HG03558 (cell line): ENCODE data around the gene OLFML2A.

Source experiments
- ATAC-seq: cut with Tn5 transposase; IDR thresholded peaks from one replicate; pipeline ENCODE4 v1.9.1; 2021; ENCODE audit warnings: moderate number of reproducible peaks; ENCODE audit not compliant: unreplicated experiment; ENCODE audit errors: extremely low read depth

Gene OLFML2A

GRCh38 chr9:124774129-124774978 is 2.6 kb upstream of the OLFML2A start:
- ATAC-seq = no peak

- no peak for ATAC-seq
Observed at GRCh38 chr9:124776618-124776953, 347 bp upstream of the OLFML2A start.

- ATAC-seq = no peak
Observed at GRCh38 chr9:124778575-124779367, 1.8 kb downstream of the OLFML2A start.

GRCh38 chr9:124779368-124780059 is 2.6 kb downstream of the OLFML2A start:
- ATAC-seq = no peak

- ATAC-seq = no peak
Observed at GRCh38 chr9:124780060-124780756, 3.3 kb downstream of the OLFML2A start.

- ATAC-seq = no peak
Observed at GRCh38 chr9:124780757-124781151, 3.8 kb downstream of the OLFML2A start.

GRCh38 chr9:124781967-124782660 is 5.2 kb downstream of the OLFML2A start:
- ATAC-seq = no peak

GRCh38 chr9:124782661-124783574 is 6.0 kb downstream of the OLFML2A start:
- ATAC-seq = no peak

- ATAC-seq = no peak
Observed at GRCh38 chr9:124783830-124784229, 6.9 kb downstream of the OLFML2A start.

- ATAC-seq = no peak
Observed at GRCh38 chr9:124784509-124784908, 7.6 kb downstream of the OLFML2A start.

- ATAC-seq = no peak
Observed at GRCh38 chr9:124786881-124787573, 10.1 kb downstream of the OLFML2A start.

GRCh38 chr9:124788542-124789217 is 11.7 kb downstream of the OLFML2A start:
- no peak for ATAC-seq

- no peak for ATAC-seq
Observed at GRCh38 chr9:124789531-124789930, 12.6 kb downstream of the OLFML2A start.

- ATAC-seq = no peak
Observed at GRCh38 chr9:124790301-124790700, 13.4 kb downstream of the OLFML2A start.

- ATAC-seq = no peak
Observed at GRCh38 chr9:124790801-124791505, 14.0 kb downstream of the OLFML2A start.

- no peak for ATAC-seq
Observed at GRCh38 chr9:124792257-124793014, 15.5 kb downstream of the OLFML2A start.
